HEK293 (cell line): Measurements from ENCODE around the gene GRAMD4.

Experiments
- BCL11A ChIP-seq: fragments of 450-650 bp; formaldehyde crosslinking; IDR thresholded peaks from 2 replicates; pipeline ENCODE4 v1.5.1; 2016; ENCODE audit warnings: low read depth, missing biosample characterization, missing genetic modification characterization
- SETDB1 ChIP-seq: IDR thresholded peaks from one replicate; pipeline ENCODE4 v1.6.1; 2017; ENCODE audit warnings: mild to moderate bottlenecking, low read length, moderate library complexity, mixed read lengths; ENCODE audit not compliant: insufficient read length
- YY1 ChIP-seq: fragments of 450-650 bp; formaldehyde crosslinking; IDR thresholded peaks from 2 replicates; pipeline ENCODE4 v1.5.1; 2018; ENCODE audit warnings: missing biosample characterization, missing genetic modification characterization
- ZBTB20 ChIP-seq: fragments of 450-650 bp; formaldehyde crosslinking; IDR thresholded peaks from 2 replicates; pipeline ENCODE4 v1.5.1; 2016; ENCODE audit warnings: missing biosample characterization, missing genetic modification characterization
- ZNF391 ChIP-seq: fragments of 450-650 bp; formaldehyde crosslinking; IDR thresholded peaks from 2 replicates; pipeline ENCODE4 v1.5.1; 2016; ENCODE audit warnings: low read depth, missing biosample characterization, missing genetic modification characterization, borderline replicate concordance
- ZNF530 ChIP-seq: fragments of 450-650 bp; formaldehyde crosslinking; IDR thresholded peaks from 2 replicates; pipeline ENCODE4 v1.5.1; 2016; ENCODE audit warnings: low read depth, missing biosample characterization, missing genetic modification characterization
- ZNF560 ChIP-seq: fragments of 450-650 bp; formaldehyde crosslinking; IDR thresholded peaks from 2 replicates; pipeline ENCODE4 v1.5.1; 2017; ENCODE audit warnings: missing biosample characterization, missing genetic modification characterization, borderline replicate concordance
- ZNF585B ChIP-seq: fragments of 450-650 bp; formaldehyde crosslinking; IDR thresholded peaks from 2 replicates; pipeline ENCODE4 v1.5.1; 2016; ENCODE audit warnings: missing biosample characterization, missing genetic modification characterization
- ZNF701 ChIP-seq: fragments of 450-650 bp; formaldehyde crosslinking; IDR thresholded peaks from 2 replicates; pipeline ENCODE4 v1.5.1; 2016; ENCODE audit warnings: missing biosample characterization, missing genetic modification characterization
- ZSCAN30 ChIP-seq: fragments of 450-650 bp; IDR thresholded peaks from 2 replicates; pipeline ENCODE4 v1.5.1; 2018; ENCODE audit warnings: missing biosample characterization, mild to moderate bottlenecking, missing genetic modification characterization, moderate library complexity
- TF ChIP-seq, protein P1 (sequence below): fragments of 450-650 bp; formaldehyde crosslinking; IDR thresholded peaks from 2 replicates; pipeline ENCODE4 v1.5.1; 2016; ENCODE audit warnings: missing biosample characterization, missing genetic modification characterization
- TF ChIP-seq, protein P2 (sequence below): fragments of 450-650 bp; formaldehyde crosslinking; IDR thresholded peaks from 2 replicates; pipeline ENCODE4 v1.5.1; 2016; ENCODE audit warnings: missing biosample characterization, missing genetic modification characterization
- TF ChIP-seq, protein P3 (sequence below): fragments of 450-650 bp; formaldehyde crosslinking; IDR thresholded peaks from 2 replicates; pipeline ENCODE4 v1.5.1; 2016; ENCODE audit warnings: missing biosample characterization, missing genetic modification characterization
- TF ChIP-seq, protein P4 (sequence below): fragments of 450-650 bp; formaldehyde crosslinking; IDR thresholded peaks from 2 replicates; pipeline ENCODE4 v1.5.1; 2017; ENCODE audit warnings: missing biosample characterization, missing genetic modification characterization

DNA sequence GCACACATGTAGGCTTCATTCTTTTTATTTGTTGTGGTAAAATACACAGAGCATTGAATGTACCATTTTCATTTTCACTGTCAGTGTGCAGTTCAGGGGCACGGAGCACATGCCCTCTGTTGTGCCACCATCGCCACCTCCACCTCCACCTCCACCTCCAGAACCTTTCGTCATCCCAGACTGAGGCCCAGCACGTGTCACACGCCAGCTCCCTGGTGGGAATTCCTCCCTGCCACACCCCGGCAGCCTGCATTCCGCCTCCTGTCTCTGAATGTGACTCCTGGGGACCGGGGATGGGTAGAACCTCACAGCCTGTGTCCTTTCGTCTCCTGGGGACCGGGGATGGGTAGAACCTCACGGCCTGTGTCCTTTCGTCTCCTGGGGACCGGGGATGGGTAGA lies 10.9 kb downstream of the GRAMD4 start:
- TF ChIP-seq ZNF530 (tag by site-specific recombination) (no peak), ZBTB20 (tag by site-specific recombination) (no peak), ZNF560 (tag by site-specific recombination) (no peak), ZNF701 (tag by site-specific recombination) (no peak), BCL11A (tag by site-specific recombination) (no peak), ZNF585B (tag by site-specific recombination) (no peak), ZNF391 (tag by site-specific recombination) (no peak), ZSCAN30 (tag by site-specific recombination) (no peak), SETDB1 (no peak), YY1 (no peak)
- TF ChIP-seq, protein P1, sequence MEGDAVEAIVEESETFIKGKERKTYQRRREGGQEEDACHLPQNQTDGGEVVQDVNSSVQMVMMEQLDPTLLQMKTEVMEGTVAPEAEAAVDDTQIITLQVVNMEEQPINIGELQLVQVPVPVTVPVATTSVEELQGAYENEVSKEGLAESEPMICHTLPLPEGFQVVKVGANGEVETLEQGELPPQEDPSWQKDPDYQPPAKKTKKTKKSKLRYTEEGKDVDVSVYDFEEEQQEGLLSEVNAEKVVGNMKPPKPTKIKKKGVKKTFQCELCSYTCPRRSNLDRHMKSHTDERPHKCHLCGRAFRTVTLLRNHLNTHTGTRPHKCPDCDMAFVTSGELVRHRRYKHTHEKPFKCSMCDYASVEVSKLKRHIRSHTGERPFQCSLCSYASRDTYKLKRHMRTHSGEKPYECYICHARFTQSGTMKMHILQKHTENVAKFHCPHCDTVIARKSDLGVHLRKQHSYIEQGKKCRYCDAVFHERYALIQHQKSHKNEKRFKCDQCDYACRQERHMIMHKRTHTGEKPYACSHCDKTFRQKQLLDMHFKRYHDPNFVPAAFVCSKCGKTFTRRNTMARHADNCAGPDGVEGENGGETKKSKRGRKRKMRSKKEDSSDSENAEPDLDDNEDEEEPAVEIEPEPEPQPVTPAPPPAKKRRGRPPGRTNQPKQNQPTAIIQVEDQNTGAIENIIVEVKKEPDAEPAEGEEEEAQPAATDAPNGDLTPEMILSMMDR (tag by site-specific recombination) = no peak
- TF ChIP-seq, protein P2, sequence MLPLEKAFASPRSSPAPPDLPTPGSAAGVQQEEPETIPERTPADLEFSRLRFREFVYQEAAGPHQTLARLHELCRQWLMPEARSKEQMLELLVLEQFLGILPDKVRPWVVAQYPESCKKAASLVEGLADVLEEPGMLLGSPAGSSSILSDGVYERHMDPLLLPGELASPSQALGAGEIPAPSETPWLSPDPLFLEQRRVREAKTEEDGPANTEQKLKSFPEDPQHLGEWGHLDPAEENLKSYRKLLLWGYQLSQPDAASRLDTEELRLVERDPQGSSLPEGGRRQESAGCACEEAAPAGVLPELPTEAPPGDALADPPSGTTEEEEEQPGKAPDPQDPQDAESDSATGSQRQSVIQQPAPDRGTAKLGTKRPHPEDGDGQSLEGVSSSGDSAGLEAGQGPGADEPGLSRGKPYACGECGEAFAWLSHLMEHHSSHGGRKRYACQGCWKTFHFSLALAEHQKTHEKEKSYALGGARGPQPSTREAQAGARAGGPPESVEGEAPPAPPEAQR (tag by site-specific recombination) = no peak
- TF ChIP-seq, protein P3, sequence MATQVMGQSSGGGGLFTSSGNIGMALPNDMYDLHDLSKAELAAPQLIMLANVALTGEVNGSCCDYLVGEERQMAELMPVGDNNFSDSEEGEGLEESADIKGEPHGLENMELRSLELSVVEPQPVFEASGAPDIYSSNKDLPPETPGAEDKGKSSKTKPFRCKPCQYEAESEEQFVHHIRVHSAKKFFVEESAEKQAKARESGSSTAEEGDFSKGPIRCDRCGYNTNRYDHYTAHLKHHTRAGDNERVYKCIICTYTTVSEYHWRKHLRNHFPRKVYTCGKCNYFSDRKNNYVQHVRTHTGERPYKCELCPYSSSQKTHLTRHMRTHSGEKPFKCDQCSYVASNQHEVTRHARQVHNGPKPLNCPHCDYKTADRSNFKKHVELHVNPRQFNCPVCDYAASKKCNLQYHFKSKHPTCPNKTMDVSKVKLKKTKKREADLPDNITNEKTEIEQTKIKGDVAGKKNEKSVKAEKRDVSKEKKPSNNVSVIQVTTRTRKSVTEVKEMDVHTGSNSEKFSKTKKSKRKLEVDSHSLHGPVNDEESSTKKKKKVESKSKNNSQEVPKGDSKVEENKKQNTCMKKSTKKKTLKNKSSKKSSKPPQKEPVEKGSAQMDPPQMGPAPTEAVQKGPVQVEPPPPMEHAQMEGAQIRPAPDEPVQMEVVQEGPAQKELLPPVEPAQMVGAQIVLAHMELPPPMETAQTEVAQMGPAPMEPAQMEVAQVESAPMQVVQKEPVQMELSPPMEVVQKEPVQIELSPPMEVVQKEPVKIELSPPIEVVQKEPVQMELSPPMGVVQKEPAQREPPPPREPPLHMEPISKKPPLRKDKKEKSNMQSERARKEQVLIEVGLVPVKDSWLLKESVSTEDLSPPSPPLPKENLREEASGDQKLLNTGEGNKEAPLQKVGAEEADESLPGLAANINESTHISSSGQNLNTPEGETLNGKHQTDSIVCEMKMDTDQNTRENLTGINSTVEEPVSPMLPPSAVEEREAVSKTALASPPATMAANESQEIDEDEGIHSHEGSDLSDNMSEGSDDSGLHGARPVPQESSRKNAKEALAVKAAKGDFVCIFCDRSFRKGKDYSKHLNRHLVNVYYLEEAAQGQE (tag by site-specific recombination) = no peak
- TF ChIP-seq, protein P4, sequence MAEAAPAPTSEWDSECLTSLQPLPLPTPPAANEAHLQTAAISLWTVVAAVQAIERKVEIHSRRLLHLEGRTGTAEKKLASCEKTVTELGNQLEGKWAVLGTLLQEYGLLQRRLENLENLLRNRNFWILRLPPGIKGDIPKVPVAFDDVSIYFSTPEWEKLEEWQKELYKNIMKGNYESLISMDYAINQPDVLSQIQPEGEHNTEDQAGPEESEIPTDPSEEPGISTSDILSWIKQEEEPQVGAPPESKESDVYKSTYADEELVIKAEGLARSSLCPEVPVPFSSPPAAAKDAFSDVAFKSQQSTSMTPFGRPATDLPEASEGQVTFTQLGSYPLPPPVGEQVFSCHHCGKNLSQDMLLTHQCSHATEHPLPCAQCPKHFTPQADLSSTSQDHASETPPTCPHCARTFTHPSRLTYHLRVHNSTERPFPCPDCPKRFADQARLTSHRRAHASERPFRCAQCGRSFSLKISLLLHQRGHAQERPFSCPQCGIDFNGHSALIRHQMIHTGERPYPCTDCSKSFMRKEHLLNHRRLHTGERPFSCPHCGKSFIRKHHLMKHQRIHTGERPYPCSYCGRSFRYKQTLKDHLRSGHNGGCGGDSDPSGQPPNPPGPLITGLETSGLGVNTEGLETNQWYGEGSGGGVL (tag by site-specific recombination) = no peak
